Measurements from ENCODE around the gene JRKL. TPM values are rescaled to one million over a fixed set of nuclear protein-coding genes. Genes with fewer than 3 reads are reported as not detected.
A peak's percentile ranks its signal among the peaks of the same experiment; 100 is the strongest.

Gene JRKL
- 10 to 100 TPM in 1 of 4 donors, 1 to 10 TPM in 3; 6.8 to 13.2 (median 8.5) TPM for total RNA-seq

- Histone ChIP-seq H3K27me3 (no peaks in the 10 kb centered on the region), H3K4me3 (peak within 1 kb of the TSS; percentile 73 to 91 (median 80)), H3K9me3 (no peaks in the 10 kb centered on the region), H3K27ac (peak within 1 kb of the TSS; percentile 87 to 95 (median 89)), H3K4me1 (peaks cover 0 to 19% (median 2%) of the 10 kb centered on the region in 4 donors), H3K36me3 (no peaks in the 10 kb centered on the region)
- DNase-seq, result peak; percentile 97 to 99 (median 98)
- peak in 1 of 6 experiments; percentile 2 for TF ChIP-seq CTCF (IDR thresholded peaks at IDR 0.05)
- peak; percentile 91 to 93 for TF ChIP-seq POLR2A (IDR thresholded peaks at IDR 0.05)
Measured at GRCh38 chr11:96389720-96390487, at the start of gene JRKL, which contains the start of gene CCDC82. Gene JRKL, plus strand, starts transcription at chr11:96390013. Its CDS starts 637 bp downstream, at chr11:96390650. Gene CCDC82, minus strand, starts transcription at chr11:96389912. Its CDS starts 5,165 bp downstream, at chr11:96384747.

GRCh38 chr11:96340555-96340885 is 49.3 kb upstream of the JRKL start:
- Histone ChIP-seq H3K36me3 (no peaks in the 10 kb centered on the region), H3K4me3 (peak overlapping the region; percentile 42 to 71 (median 60)), H3K9me3 (no peaks in the 10 kb centered on the region), H3K4me1 (peaks cover 7 to 51% (median 22%) of the 10 kb centered on the region in 4 donors), H3K27me3 (no peaks in the 10 kb centered on the region), H3K27ac (peak overlapping the region; percentile 51 to 87 (median 85))
- DNase-seq, result no peak
- TF ChIP-seq POLR2A (IDR thresholded peaks at IDR 0.05), result no peak

GRCh38 chr11:96341211-96342013 is 48.4 kb upstream of the JRKL start:
- no peaks in the 10 kb centered on the region for H3K36me3 ChIP-seq
- peak; percentile 74 to 87 (median 77) for DNase-seq
- H3K27ac ChIP-seq, result peak overlapping the region; percentile 51 to 87 (median 85)
- H3K9me3 ChIP-seq, result no peaks in the 10 kb centered on the region
- TF ChIP-seq CTCF (IDR thresholded peaks at IDR 0.05) (peak; percentile 19 to 52 (median 42)), POLR2A (IDR thresholded peaks at IDR 0.05) (peak in 1 of 2 donors; percentile 25)
- peaks cover 7 to 48% (median 20%) of the 10 kb centered on the region in 4 donors for H3K4me1 ChIP-seq
- peak overlapping the region; percentile 42 to 71 (median 60) for H3K4me3 ChIP-seq
- no peaks in the 10 kb centered on the region for H3K27me3 ChIP-seq

- no peaks in the 10 kb centered on the region for H3K36me3 ChIP-seq
- no peaks in the 10 kb centered on the region for H3K9me3 ChIP-seq
- H3K27ac ChIP-seq, result peak overlapping the region; percentile 51 to 87 (median 85)
- H3K4me3 ChIP-seq, result peak overlapping the region; percentile 42 to 71 (median 60)
- TF ChIP-seq POLR2A (IDR thresholded peaks at IDR 0.05) (no peak), CTCF (IDR thresholded peaks at IDR 0.05) (peak in 1 of 6 experiments; percentile 0)
- H3K4me1 ChIP-seq, result peaks cover 7 to 41% (median 18%) of the 10 kb centered on the region in 4 donors
- H3K27me3 ChIP-seq, result no peaks in the 10 kb centered on the region
- no peak for DNase-seq
Measured at GRCh38 chr11:96342014-96342960, 47.5 kb upstream of the JRKL start.

GRCh38 chr11:96342961-96343711 is 46.7 kb upstream of the JRKL start, which contains the start of gene MAML2:
Gene MAML2, minus strand, starts transcription at chr11:96343195. Its CDS starts 1,300 bp downstream, at chr11:96341895.
- DNase-seq, result peak; percentile 91 to 97 (median 93)
- TF ChIP-seq CTCF (IDR thresholded peaks at IDR 0.05), result peak; percentile 80 to 97 (median 94)
- TF ChIP-seq POLR2A (IDR thresholded peaks at IDR 0.05), result no peak
- Histone ChIP-seq H3K36me3 (no peaks in the 10 kb centered on the region), H3K27ac (peak within 1 kb of the TSS; percentile 51 to 87 (median 85)), H3K27me3 (no peaks in the 10 kb centered on the region), H3K4me1 (peaks cover 6 to 32% (median 14%) of the 10 kb centered on the region in 4 donors), H3K9me3 (no peaks in the 10 kb centered on the region), H3K4me3 (peak within 1 kb of the TSS; percentile 42 to 71 (median 60))
